Jurkat, Clone E6-1 (cell line): ENCODE measurements around the gene ECHS1.

Experiments
- DNase-seq: peaks from one replicate; pipeline ENCODE4 v3.0.0-alpha.2; 2011; ENCODE audit warnings: low read depth, low spot score
- H3K4me3 ChIP-seq: 2 replicates; pipeline ENCODE4 v1.5.1; 2011; ENCODE audit warnings: mild to moderate bottlenecking, low read length, control low read depth, moderate library complexity

ECHS1 gene

DNA sequence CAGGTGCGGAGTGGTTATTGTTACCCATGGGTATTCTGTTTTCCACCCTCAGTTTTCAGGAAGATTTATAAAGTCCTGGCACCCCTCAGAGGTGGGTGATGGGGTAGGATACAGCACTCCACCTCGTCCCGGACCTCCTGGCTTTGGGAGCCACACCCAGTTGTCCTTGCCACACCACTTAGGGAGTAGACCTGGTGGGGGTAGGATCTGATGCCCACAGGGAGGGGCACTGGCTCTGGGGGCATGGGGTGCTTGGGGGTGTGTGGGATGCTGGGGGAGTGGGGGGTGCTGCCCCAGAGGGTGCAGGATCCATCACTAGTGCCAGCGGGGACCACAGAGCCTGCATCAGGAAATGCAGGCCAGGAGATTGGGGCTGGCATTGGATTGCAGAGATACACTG, 60.0 kb downstream of the ECHS1 start:
- no peak for DNase-seq
- H3K4me3 ChIP-seq, result no peak overlapping the region

DNA sequence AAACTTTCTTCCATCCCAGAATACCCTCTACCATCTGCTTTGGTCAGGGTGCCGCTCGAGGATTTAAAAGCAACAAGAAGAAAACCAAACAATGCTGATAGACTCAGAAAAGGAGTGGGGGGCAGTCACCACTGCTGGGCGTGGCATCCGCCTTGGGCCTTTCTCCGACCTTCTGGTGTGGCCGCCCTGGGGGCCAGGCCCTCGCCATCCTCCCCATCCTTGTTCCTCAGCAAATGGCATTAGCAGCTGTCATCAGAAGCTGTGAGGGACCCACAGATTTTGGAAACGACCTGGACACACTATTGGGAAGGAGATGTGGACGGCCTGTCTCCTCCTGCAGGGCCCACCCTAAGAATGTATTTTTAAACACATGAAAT, 60.4 kb downstream of the ECHS1 start:
- H3K4me3 ChIP-seq, result no peak overlapping the region
- DNase-seq, result no peak
